Keratinocyte (primary cell): ENCODE results near the gene ETNK1. TPM values are rescaled to one million over a fixed set of nuclear protein-coding genes. Genes with fewer than 3 reads are reported as not detected.

ENCODE experiments used
- DNase-seq: peaks from one replicate; pipeline ENCODE4 v3.0.0-alpha.2; 2011; ENCODE audit warnings: low read depth, missing footprints, low spot score
- FAIRE-seq: peaks from 2 replicates; lab custom pipeline; 2011; peaks lifted over from hg19 to GRCh38; lab: Jason Lieb, UNC
- H2AFZ ChIP-seq: 2 replicates; pipeline ENCODE4 v1.6.0; 2012; ENCODE audit warnings: low read length, control low read depth, inconsistent platforms; ENCODE audit not compliant: control insufficient read depth
- H3K27ac ChIP-seq: 2 replicates; pipeline ENCODE4 v1.5.1; 2011; ENCODE audit warnings: low read length; ENCODE audit not compliant: control insufficient read depth, insufficient read depth
- H3K27me3 ChIP-seq: 3 replicates; pipeline ENCODE4 v1.6.0; 2011; ENCODE audit warnings: low read length; ENCODE audit not compliant: control insufficient read depth, insufficient read depth; ENCODE audit errors: extremely low read depth
- H3K36me3 ChIP-seq, 2 experiments: 2 replicates in 1 of 2; 3 replicates in 1 of 2; pipeline ENCODE4 v1.5.1; 2011; ENCODE audit warnings: low read length in 2 of 2, mild to moderate bottlenecking in 1 of 2; ENCODE audit not compliant: control insufficient read depth in 2 of 2, insufficient read depth in 2 of 2; ENCODE audit errors: extremely low read depth in 1 of 2
- H3K4me1 ChIP-seq: 3 replicates; pipeline ENCODE4 v1.5.1; 2011; ENCODE audit warnings: low read length; ENCODE audit not compliant: control insufficient read depth, insufficient read depth; ENCODE audit errors: extremely low read depth
- H3K4me2 ChIP-seq: 3 replicates; pipeline ENCODE4 v1.6.0; 2011; ENCODE audit warnings: low read depth, low read length; ENCODE audit not compliant: control insufficient read depth, insufficient read depth; ENCODE audit errors: extremely low read depth
- H3K4me3 ChIP-seq, 3 experiments: fragments of 200-600 bp in 1 of 3; sonication (generic) in 1 of 3; 2 replicates in 2 of 3; 3 replicates in 1 of 3; pipeline ENCODE4 v1.5.1; 2011 to 2016; ENCODE audit warnings: low read length in 3 of 3, mild to moderate bottlenecking in 3 of 3, control low read depth in 2 of 3, inconsistent platforms in 1 of 3, low read depth in 1 of 3, mixed read lengths in 1 of 3, mixed run types in 1 of 3, moderate library complexity in 1 of 3; ENCODE audit not compliant: control insufficient read depth in 2 of 3, insufficient read depth in 2 of 3; ENCODE audit errors: extremely low read depth in 1 of 3
- H3K79me2 ChIP-seq: 2 replicates; pipeline ENCODE4 v1.6.0; 2012; ENCODE audit warnings: low read length; ENCODE audit not compliant: control insufficient read depth, insufficient read depth
- H3K9ac ChIP-seq: 3 replicates; pipeline ENCODE4 v1.6.0; 2011; ENCODE audit warnings: low read length; ENCODE audit not compliant: control insufficient read depth, insufficient read depth; ENCODE audit errors: extremely low read depth
- H3K9me1 ChIP-seq: 3 replicates; pipeline ENCODE4 v1.6.0; 2011; ENCODE audit warnings: low read length; ENCODE audit not compliant: control insufficient read depth, insufficient read depth; ENCODE audit errors: extremely low read depth
- H3K9me3 ChIP-seq: 2 replicates; pipeline ENCODE4 v1.5.1; 2012; ENCODE audit warnings: low read depth, low read length; ENCODE audit not compliant: control insufficient read depth
- H4K20me1 ChIP-seq: 3 replicates; pipeline ENCODE4 v1.6.0; 2011; ENCODE audit warnings: low read length; ENCODE audit not compliant: control insufficient read depth, insufficient read depth; ENCODE audit errors: extremely low read depth
- EZH2 ChIP-seq: IDR thresholded peaks from one replicate; pipeline ENCODE4 v1.6.1; 2012; ENCODE audit warnings: inconsistent platforms, mild to moderate bottlenecking, low read length, moderate library complexity
- dilution Hi-C: fragments of 300-500 bp; cut with MboI; formaldehyde crosslinking; loops from one replicate; pipeline ENCODE4 v1.7.0; 2020; ENCODE audit warnings: low sequenced_read_pairs; ENCODE audit not compliant: extremely low pct_ligation_motif_present
- polyA plus RNA-seq, 5 experiments: library from polyadenylated mRNA; depleted of rRNA in 3 of 5; stranded (reverse) in 3 of 5; stranded (forward) in 1 of 5; unstranded in 1 of 5; fragments of >200 nt; gene quantifications; 1 replicate in 1 of 5; 2 replicates in 3 of 5; 3 replicates in 1 of 5; pipeline versions ENCODE4 v1.2.1 to v1.2.3, GENCODE V29; 2011 to 2012; ENCODE audit warnings: missing spikeins in 2 of 5, low read depth in 1 of 5, low replicate concordance in 1 of 5
- TF ChIP-seq, protein P1 (sequence below), 3 experiments: IDR thresholded peaks in 1 of 3; conservative IDR thresholded peaks in 1 of 3; optimal IDR thresholded peaks in 1 of 3; 2 replicates in 2 of 3; 3 replicates in 1 of 3; pipeline versions ENCODE3 to v1.5.1; 2011; ENCODE audit warnings: low read length in 3 of 3, mild to moderate bottlenecking in 3 of 3, moderate library complexity in 2 of 3, control low read depth in 1 of 3, inconsistent platforms in 1 of 3; ENCODE audit not compliant: insufficient read depth in 2 of 3; ENCODE audit errors: extremely low read depth in 1 of 3

ETNK1 gene
- polyA plus RNA-seq, 1 donor (not counting 4 experiments of a cell fraction or from before 2014, with no cell fraction given), result 20.3 TPM

DNA sequence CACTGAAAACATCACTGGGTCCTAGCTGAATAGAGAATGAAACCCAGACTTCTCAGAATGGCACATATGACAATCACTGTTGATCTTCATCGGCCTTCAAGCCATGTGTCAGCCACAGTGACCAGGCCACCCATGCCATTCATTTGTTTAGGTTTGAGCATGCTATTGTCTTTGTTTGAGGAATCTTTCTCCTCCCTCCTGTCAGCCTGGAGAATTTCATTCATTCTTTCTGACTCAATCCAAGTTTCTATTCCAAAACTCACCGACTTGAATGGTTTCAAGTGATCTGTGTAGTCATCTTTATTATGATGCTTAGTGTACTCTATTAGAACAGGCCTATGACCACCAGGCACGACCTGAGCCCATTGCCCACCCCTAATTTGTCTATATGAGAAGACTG lies 106.3 kb downstream of the ETNK1 start:
- Histone ChIP-seq H3K4me1 (no peaks in the 10 kb centered on the region), H3K27me3 (no peaks in the 10 kb centered on the region), H2AFZ (no peak overlapping the region), H3K4me2 (no peak overlapping the region), H3K9me1 (no peaks in the 10 kb centered on the region), H3K79me2 (no peaks in the 10 kb centered on the region), H3K9ac (no peak overlapping the region), H3K27ac (no peak overlapping the region), H4K20me1 (no peaks in the 10 kb centered on the region), H3K36me3 (no peaks in the 10 kb centered on the region), H3K9me3 (no peaks in the 10 kb centered on the region), H3K4me3 (no peak overlapping the region)
- no peak for TF ChIP-seq EZH2
- TF ChIP-seq, protein P1, sequence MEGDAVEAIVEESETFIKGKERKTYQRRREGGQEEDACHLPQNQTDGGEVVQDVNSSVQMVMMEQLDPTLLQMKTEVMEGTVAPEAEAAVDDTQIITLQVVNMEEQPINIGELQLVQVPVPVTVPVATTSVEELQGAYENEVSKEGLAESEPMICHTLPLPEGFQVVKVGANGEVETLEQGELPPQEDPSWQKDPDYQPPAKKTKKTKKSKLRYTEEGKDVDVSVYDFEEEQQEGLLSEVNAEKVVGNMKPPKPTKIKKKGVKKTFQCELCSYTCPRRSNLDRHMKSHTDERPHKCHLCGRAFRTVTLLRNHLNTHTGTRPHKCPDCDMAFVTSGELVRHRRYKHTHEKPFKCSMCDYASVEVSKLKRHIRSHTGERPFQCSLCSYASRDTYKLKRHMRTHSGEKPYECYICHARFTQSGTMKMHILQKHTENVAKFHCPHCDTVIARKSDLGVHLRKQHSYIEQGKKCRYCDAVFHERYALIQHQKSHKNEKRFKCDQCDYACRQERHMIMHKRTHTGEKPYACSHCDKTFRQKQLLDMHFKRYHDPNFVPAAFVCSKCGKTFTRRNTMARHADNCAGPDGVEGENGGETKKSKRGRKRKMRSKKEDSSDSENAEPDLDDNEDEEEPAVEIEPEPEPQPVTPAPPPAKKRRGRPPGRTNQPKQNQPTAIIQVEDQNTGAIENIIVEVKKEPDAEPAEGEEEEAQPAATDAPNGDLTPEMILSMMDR (optimal IDR thresholded peaks at IDR 0.05 in 1 of 3, IDR thresholded peaks at IDR 0.05 in 1 of 3, conservative IDR thresholded peaks at IDR 0.05 in 1 of 3; ENCODE audit: extremely low read depth in 1 of 3, insufficient read depth in 2 of 3, low read length in 3 of 3), result no peak
- DNase-seq (no peak), FAIRE-seq (no peak)
- dilution Hi-C loops, result no loop called here

DNA sequence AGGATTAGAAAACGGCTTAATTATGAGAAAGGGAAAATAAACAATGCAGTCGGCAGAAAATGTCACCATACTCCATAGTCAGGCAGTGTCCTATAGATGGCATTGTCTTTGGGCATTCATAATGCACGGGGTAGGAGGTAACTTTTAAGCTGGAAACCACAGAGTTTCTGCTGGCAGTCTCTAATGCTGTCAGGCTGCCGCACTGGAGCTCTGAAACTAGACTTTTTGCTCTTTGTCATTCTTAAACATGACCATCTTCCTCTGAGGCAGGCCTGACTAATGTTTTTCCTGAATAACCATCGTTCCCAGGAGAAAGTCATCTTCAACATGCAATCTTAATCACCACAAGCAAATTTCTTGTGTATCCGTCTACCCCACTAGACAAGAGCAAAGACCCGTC lies 108.8 kb downstream of the ETNK1 start:
- Histone ChIP-seq H4K20me1 (no peaks in the 10 kb centered on the region), H3K4me1 (no peaks in the 10 kb centered on the region), H3K27ac (no peak overlapping the region), H3K9me3 (no peaks in the 10 kb centered on the region), H3K9ac (no peak overlapping the region), H3K79me2 (no peaks in the 10 kb centered on the region), H3K27me3 (no peaks in the 10 kb centered on the region), H3K4me3 (no peak overlapping the region), H3K36me3 (no peaks in the 10 kb centered on the region), H2AFZ (no peak overlapping the region), H3K4me2 (no peak overlapping the region), H3K9me1 (no peaks in the 10 kb centered on the region)
- FAIRE-seq, result no peak
- TF ChIP-seq, protein P1 (optimal IDR thresholded peaks at IDR 0.05 in 1 of 3, IDR thresholded peaks at IDR 0.05 in 1 of 3, conservative IDR thresholded peaks at IDR 0.05 in 1 of 3; ENCODE audit: extremely low read depth in 1 of 3, insufficient read depth in 2 of 3, low read length in 3 of 3), result no peak
- no peak for TF ChIP-seq EZH2
- dilution Hi-C loops, result no loop called here
- DNase-seq, result no peak
